Heart left ventricle (tissue), 13 donors: ENCODE results near the gene SLC26A11.

ENCODE experiments used
- POLR2A ChIP-seq, 2 donors: fragments of 450-650 bp; IDR thresholded peaks; one replicate each; pipeline ENCODE4 v1.6.1; 2017; ENCODE audit warnings: antibody characterized with exemption in 2 of 2, mild to moderate bottlenecking in 2 of 2, moderate library complexity in 2 of 2
- TF ChIP-seq, protein P1 (sequence below), 12 donors: fragments of 200-600 bp; sonication (generic) in 4 of 12; IDR thresholded peaks; one replicate each; pipeline versions ENCODE4 v1.5.0 to v1.8.0; 2018 to 2022; ENCODE audit warnings: antibody characterized with exemption in 12 of 12, mild to moderate bottlenecking in 5 of 12
- donor health status: ischemic (EF 13 %, LVEDD 7.1; RV severe dilation, severe dysfunction).
- donor health status: DM: no; HTN: yes; CAD: no.
- donor health status: DM: no; HTN: no; CAD: no.
- donor health status: ischemic (EF 25% LVEDD 6.9; RV normal size, moderate dysfunction).
- donor health status: ischemic (EF 25% LVEDD 5.7; RV mildly dilated, moderate dysfunction).
- donor health status: ischemic (EF 35%, LVEDD 5.7; RV mildly dilated, moderate dysfunction).
- donor health status: nonischemic (EF 11% LVEDD 7.7; RV severe dilation, severe dysfunction).
- donor health status: DM: yes; HTN: yes; CAD: no.
- donor health status: PGD.
- donor health status: ischemic (EF 29% LVEDD 5.4; RV normal size, mild dysfunction).
- donor health status: nonischemic (EF 23%, LVEDD 6.1; RV moderate dilation, normal function).

DNA sequence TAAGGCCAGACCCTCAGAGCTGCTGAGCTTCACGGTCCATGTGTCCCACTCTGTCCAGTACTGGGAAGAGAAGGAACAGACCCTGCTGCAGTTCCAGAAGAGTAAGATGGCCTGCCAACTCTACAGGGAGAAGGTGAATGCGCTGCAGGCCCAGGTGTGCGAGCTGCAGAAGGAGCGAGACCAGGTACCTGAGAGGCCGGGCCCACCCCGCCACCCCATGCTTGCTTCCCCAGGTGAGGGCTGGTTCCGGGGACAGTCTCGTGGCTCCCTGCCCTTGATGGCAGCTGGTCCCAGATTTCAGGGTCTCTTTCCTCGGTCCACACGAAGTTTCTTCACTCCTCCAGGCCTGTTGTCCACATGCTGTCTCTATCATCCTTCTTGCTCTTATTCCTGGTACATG, 29.5 kb upstream of the SLC26A11 start:
- TF ChIP-seq POLR2A (IDR thresholded peaks at IDR 0.05): no peak
- TF ChIP-seq, protein P1, sequence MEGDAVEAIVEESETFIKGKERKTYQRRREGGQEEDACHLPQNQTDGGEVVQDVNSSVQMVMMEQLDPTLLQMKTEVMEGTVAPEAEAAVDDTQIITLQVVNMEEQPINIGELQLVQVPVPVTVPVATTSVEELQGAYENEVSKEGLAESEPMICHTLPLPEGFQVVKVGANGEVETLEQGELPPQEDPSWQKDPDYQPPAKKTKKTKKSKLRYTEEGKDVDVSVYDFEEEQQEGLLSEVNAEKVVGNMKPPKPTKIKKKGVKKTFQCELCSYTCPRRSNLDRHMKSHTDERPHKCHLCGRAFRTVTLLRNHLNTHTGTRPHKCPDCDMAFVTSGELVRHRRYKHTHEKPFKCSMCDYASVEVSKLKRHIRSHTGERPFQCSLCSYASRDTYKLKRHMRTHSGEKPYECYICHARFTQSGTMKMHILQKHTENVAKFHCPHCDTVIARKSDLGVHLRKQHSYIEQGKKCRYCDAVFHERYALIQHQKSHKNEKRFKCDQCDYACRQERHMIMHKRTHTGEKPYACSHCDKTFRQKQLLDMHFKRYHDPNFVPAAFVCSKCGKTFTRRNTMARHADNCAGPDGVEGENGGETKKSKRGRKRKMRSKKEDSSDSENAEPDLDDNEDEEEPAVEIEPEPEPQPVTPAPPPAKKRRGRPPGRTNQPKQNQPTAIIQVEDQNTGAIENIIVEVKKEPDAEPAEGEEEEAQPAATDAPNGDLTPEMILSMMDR (IDR thresholded peaks at IDR 0.05): no peak
